Neutrophil (primary cell): ENCODE results near the gene TNS4.

Experiments used
- H3K27ac ChIP-seq: fragments of 200-600 bp; sonication (generic); 2 replicates; pipeline ENCODE4 v1.5.1; 2016; ENCODE audit warnings: mild to moderate bottlenecking, moderate library complexity
- H3K27me3 ChIP-seq: fragments of 200-600 bp; sonication (generic); 2 replicates; pipeline ENCODE4 v1.6.0; 2016; ENCODE audit warnings: mild to moderate bottlenecking
- H3K36me3 ChIP-seq: fragments of 200-600 bp; sonication (generic); 2 replicates; pipeline ENCODE4 v1.5.1; 2017
- H3K4me1 ChIP-seq, 2 experiments: fragments of 200-600 bp in 1 of 2; sonication (generic) in 1 of 2; 1 replicate in 1 of 2; 2 replicates in 1 of 2; pipeline versions ENCODE4 v1.5.1 to v1.6.1; 2013 to 2016; ENCODE audit warnings: low read depth in 1 of 2, low read length in 1 of 2, mild to moderate bottlenecking in 1 of 2, moderate library complexity in 1 of 2; ENCODE audit not compliant: control insufficient read depth in 1 of 2, insufficient read depth in 1 of 2
- H3K4me3 ChIP-seq, 2 experiments: fragments of 200-600 bp in 1 of 2; sonication (generic) in 1 of 2; 1 replicate in 1 of 2; 2 replicates in 1 of 2; pipeline ENCODE4 v1.5.1; 2013 to 2016; ENCODE audit warnings: low read depth in 1 of 2, low read length in 1 of 2, mild to moderate bottlenecking in 1 of 2, moderate library complexity in 1 of 2
- H3K9me3 ChIP-seq: fragments of 200-600 bp; sonication (generic); 2 replicates; pipeline ENCODE4 v1.5.1; 2016
- CTCF ChIP-seq: fragments of 200-600 bp; sonication (generic); IDR thresholded peaks from 2 replicates; pipeline ENCODE4 v1.5.1; 2016; ENCODE audit warnings: antibody characterized with exemption

The TNS4 gene

DNA sequence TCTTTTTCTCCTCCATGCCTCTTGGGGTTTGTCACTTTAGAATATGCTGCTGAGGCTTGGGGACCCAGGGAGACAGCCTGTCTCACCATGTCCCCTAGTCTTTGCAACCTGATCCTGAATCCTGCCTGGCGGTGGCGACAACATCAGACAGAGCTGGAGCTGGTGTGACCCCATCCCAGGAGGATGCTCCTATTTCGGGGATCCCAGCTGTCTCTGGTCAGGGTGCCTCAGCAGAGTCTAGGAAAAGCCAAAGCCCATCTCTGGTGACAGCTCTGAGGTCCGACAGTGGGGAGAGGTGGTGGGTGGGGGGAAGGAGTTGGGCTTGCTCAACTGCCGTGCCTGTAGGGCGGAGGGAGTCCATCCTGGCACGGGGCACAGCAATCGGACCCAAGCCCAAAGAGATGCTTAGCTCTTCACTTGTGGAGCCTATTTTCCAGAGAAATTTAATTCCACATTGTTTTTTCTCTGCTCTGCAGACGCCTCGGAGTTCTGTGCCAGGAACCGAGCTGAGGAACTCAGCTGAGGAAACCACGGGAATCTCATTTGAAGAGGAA is 10.3 kb upstream of the TNS4 start:
- peaks cover 74% of the 10 kb centered on the region for H3K27me3 ChIP-seq
- H3K36me3 ChIP-seq = no peaks in the 10 kb centered on the region
- no peak for TF ChIP-seq CTCF
- no peak overlapping the region for H3K4me3 ChIP-seq
- no peak overlapping the region for H3K27ac ChIP-seq
- no peaks in the 10 kb centered on the region for H3K4me1 ChIP-seq
- no peaks in the 10 kb centered on the region for H3K9me3 ChIP-seq

- Histone ChIP-seq H3K4me3 (no peak overlapping the region), H3K27me3 (peaks cover 74% of the 10 kb centered on the region), H3K9me3 (no peaks in the 10 kb centered on the region), H3K27ac (no peak overlapping the region), H3K4me1 (no peaks in the 10 kb centered on the region), H3K36me3 (no peaks in the 10 kb centered on the region)
- TF ChIP-seq CTCF = no peak
Measured at GRCh38 chr17:40511136-40511535, 9.7 kb upstream of the TNS4 start.

DNA sequence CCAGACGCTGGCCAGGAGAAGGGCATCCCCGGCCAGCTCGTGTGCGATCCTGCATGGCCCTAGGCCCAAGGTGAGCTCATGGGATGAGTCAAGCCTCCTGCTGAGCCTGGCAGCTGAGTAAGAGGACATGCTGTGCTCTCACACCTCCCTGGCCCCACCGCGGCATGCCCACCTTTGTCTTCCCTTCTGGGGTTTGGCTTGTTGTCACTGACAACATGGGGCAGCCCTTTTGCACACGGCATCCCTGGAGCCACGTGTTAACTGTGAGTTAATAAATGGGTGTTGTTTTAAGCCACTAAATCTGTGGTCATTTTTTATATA is 8.9 kb upstream of the TNS4 start:
- Histone ChIP-seq H3K36me3 (no peaks in the 10 kb centered on the region), H3K9me3 (no peaks in the 10 kb centered on the region), H3K27ac (no peak overlapping the region), H3K4me1 (no peaks in the 10 kb centered on the region), H3K27me3 (peaks cover 68% of the 10 kb centered on the region), H3K4me3 (no peak overlapping the region)
- TF ChIP-seq CTCF = no peak

DNA sequence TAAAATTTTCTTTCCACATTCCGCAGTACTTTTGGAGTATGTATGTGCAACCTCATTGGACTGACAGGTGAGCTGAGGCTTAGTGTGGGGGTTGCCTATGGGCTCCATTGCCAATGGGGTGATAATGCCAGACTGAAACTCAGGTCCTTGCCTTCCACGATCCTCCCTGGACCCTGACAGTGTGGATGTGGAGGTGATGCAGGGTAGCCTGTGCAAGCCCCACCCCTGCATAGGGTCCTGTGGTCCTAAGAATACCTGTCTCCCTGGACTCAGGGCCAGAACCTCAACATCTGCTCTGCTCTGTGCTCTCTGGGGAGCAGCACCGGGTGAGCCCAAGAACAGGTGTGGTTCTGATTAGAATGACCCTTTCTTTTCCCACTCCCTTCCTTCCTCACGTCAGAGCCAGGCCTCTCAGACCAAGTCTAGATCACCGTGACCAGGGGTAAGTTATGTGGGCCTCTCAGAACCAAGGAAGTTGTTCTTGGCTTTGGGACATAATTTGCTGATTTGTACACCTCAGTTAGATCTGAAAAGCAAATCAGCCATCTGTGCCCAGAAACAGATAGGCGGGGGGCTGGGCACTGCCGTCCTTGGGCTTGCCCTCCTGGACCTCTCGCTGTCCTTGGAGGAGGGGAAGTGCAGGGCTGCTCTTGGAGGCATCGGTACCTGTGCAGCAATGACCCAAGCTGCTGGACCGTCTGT is 8.4 kb upstream of the TNS4 start:
- Histone ChIP-seq H3K27ac (no peak overlapping the region), H3K9me3 (no peaks in the 10 kb centered on the region), H3K4me1 (no peaks in the 10 kb centered on the region), H3K36me3 (no peaks in the 10 kb centered on the region), H3K4me3 (no peak overlapping the region), H3K27me3 (peaks cover 62% of the 10 kb centered on the region)
- no peak for TF ChIP-seq CTCF

- Histone ChIP-seq H3K9me3 (no peaks in the 10 kb centered on the region), H3K27ac (no peak overlapping the region), H3K4me1 (no peaks in the 10 kb centered on the region), H3K4me3 (no peak overlapping the region), H3K36me3 (no peaks in the 10 kb centered on the region), H3K27me3 (peaks cover 45% of the 10 kb centered on the region)
- no peak for TF ChIP-seq CTCF
Measured at GRCh38 chr17:40506786-40507185, 5.4 kb upstream of the TNS4 start.
